Left ventricle myocardium superior (tissue), 1 donor: ENCODE results near the gene MYEF2. TPM values are rescaled to one million over a fixed set of nuclear protein-coding genes. Genes with fewer than 3 reads are reported as not detected.

Experiments
- ATAC-seq: fragments of 200-7000 bp; cut with Tn5 transposase; one replicate; pipeline ENCODE4 v1.9.1; 2020; ENCODE audit warnings: mild to moderate bottlenecking, moderate library complexity
- DNase-seq: peaks from one replicate; pipeline ENCODE4 v3.0.0-alpha.2; 2020
- intact Hi-C: fragments of 100-400 bp; cut with micrococcal nuclease; formaldehyde crosslinking; loops from one replicate; pipeline ENCODE4 v1.11.0; 2022
- total RNA-seq: library from RNA; stranded (reverse); fragmentation: NEBNext Ultra II Directional; extraction: Animal tissue kit (Norgen Biotek cat#: 25700); gene quantifications from one replicate; pipeline ENCODE4 v1.2.1, GENCODE V29; 2021
- donor health status: DM: no; HTN: yes; CAD: no; lungs with severe emphysema.

MYEF2 gene
- total RNA-seq, 1 donor from 2014 or later: 6.9 TPM

GRCh38 chr15:48096355-48096786, 81.7 kb downstream of the MYEF2 start:
- DNase-seq (no peak), ATAC-seq (no peak)
- intact Hi-C loops: no loop called here

GRCh38 chr15:48091522-48091921, 86.6 kb downstream of the MYEF2 start:
- no peak for ATAC-seq
- intact Hi-C loops: no loop called here
- DNase-seq: no peak

- ATAC-seq (no peak), DNase-seq (no peak)
- intact Hi-C loops: no loop called here
Measured at GRCh38 chr15:48090666-48091065, 87.4 kb downstream of the MYEF2 start.

- intact Hi-C loops: no loop called here
- DNase-seq: no peak
- no peak for ATAC-seq
Measured at GRCh38 chr15:48090115-48090514, 88.0 kb downstream of the MYEF2 start.

GRCh38 chr15:48089702-48090101, 88.4 kb downstream of the MYEF2 start:
- no peak for DNase-seq
- intact Hi-C loops: no loop called here

GRCh38 chr15:48087844-48088243, 90.3 kb downstream of the MYEF2 start:
- intact Hi-C loops: no loop called here
- no peak for DNase-seq
- no peak for ATAC-seq

More at GRCh38 chr15:48089702-48090101, 88.4 kb downstream of the MYEF2 start:
- ATAC-seq: no peak

GRCh38 chr15:48086576-48086975, 91.5 kb downstream of the MYEF2 start:
- ATAC-seq (no peak), DNase-seq (no peak)
- intact Hi-C loops: no loop called here

GRCh38 chr15:48086133-48086532, 92.0 kb downstream of the MYEF2 start:
- intact Hi-C loops: no loop called here
- DNase-seq (no peak), ATAC-seq (no peak)

GRCh38 chr15:48085591-48085930, 92.5 kb downstream of the MYEF2 start:
- ATAC-seq: no peak
- DNase-seq: no peak
- intact Hi-C loops: no loop called here

GRCh38 chr15:48084759-48085590, 93.1 kb downstream of the MYEF2 start:
- intact Hi-C loops: no loop called here
- DNase-seq (no peak), ATAC-seq (no peak)

Other genes starting within 250 kb of the MYEF2 start
- gene SLC24A5, start 57.3 kb downstream of the MYEF2 start, total RNA-seq: not detected
- not detected for gene CTXN2, start 13.4 kb upstream of the MYEF2 start, total RNA-seq
- not detected for gene SLC12A1, start 28.0 kb upstream of the MYEF2 start, total RNA-seq
- gene DUT, start 153.1 kb upstream of the MYEF2 start, total RNA-seq: 77.2 TPM